Mammary epithelial cell (primary cell): Measurements from ENCODE around the gene NCF2.

Experiments used
- CTCF ChIP-seq, 2 donors: IDR thresholded peaks in 1 of 2; conservative IDR thresholded peaks in 1 of 2; 2 replicates each; pipeline ENCODE4 v1.5.1; 2011 to 2012; ENCODE audit warnings: inconsistent platforms in 2 of 2, low read length in 2 of 2, mild to moderate bottlenecking in 2 of 2, control low read depth in 1 of 2, low read depth in 1 of 2; ENCODE audit not compliant: insufficient read depth in 1 of 2; ENCODE audit errors: extremely low read depth in 1 of 2
- EZH2 ChIP-seq: IDR thresholded peaks from 2 replicates; pipeline ENCODE4 v1.6.1; 2012; ENCODE audit warnings: low read length, inconsistent platforms, borderline replicate concordance

GRCh38 chr1:183597656-183598347 lies 7.5 kb upstream of the NCF2 start:
- TF ChIP-seq CTCF (conservative IDR thresholded peaks at IDR 0.05 in 1 of 2, IDR thresholded peaks at IDR 0.05 in 1 of 2; ENCODE audit: extremely low read depth in 1 of 2, insufficient read depth in 1 of 2, low read depth in 1 of 2, low read length in 2 of 2) = no peak
- TF ChIP-seq EZH2 = no peak
